Stimulated activated effector memory CD8-positive, alpha-beta T cell treated with anti-CD3 and anti-CD28 coated beads, Interleukin-12 subunit alpha, Interleukin-12 subunit beta, amount 100 ng/mL, for 72 hours (primary cell): ENCODE data around the gene LRRFIP1.

ENCODE experiments used
- ATAC-seq: fragments of 150-1000 bp; cut with Tn5 transposase; 2 replicates; pipeline ENCODE4 v1.10.0; 2021
- DNase-seq, 2 donors: peaks; one replicate each; pipeline ENCODE4 v3.0.0; 2021 to 2022; ENCODE audit warnings: low spot score in 2 of 2
- H3K27ac Mint-ChIP-seq: one replicate; pipeline ENCODE4 v1.8.0; 2022; ENCODE audit warnings: mild to moderate bottlenecking, mixed read lengths
- H3K36me3 Mint-ChIP-seq: one replicate; pipeline ENCODE4 v1.8.0; 2022; ENCODE audit warnings: mild to moderate bottlenecking, mixed read lengths
- H3K4me1 Mint-ChIP-seq: one replicate; pipeline ENCODE4 v1.8.0; 2022; ENCODE audit warnings: mixed read lengths
- H3K4me3 Mint-ChIP-seq: one replicate; pipeline ENCODE4 v1.8.0; 2022; ENCODE audit warnings: mild to moderate bottlenecking, mixed read lengths
- H3K9me3 Mint-ChIP-seq: one replicate; pipeline ENCODE4 v1.8.0; 2022; ENCODE audit warnings: mixed read lengths

The LRRFIP1 gene

DNA sequence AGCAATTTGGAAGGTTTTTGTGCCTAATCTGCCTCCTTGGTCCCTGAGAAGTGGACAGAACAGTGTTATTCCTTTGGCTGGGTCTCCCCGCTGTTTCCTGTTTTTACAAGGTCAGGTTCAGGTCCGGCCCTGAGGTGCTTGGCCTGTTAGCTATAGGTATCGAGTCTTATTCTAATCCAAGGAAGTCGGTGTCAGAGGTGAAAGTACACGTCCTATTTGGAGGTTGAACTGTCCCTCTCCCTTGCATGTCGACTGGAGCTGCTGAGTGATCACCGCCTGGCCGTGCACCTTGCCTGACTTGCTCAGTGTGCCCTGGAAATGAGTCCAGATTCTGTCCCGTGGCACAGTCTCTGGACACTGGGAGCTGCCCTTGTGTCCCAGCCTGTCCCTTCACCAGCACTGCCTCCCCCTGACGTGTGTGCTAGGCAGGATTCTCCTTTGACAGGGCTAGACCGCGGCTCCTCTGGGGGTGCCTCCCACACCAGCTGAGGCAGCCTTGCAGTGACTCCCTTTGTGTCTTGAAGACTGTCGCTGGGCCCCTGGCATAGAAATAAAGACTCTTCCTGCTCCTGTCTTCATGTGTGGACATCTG lies 105.5 kb downstream of the LRRFIP1 start:
- H3K9me3 Mint-ChIP-seq, result no peaks in the 10 kb centered on the region
- ATAC-seq (peak; percentile 50), DNase-seq (no peak)
- peaks cover 72% of the 10 kb centered on the region for H3K4me1 Mint-ChIP-seq
- H3K27ac Mint-ChIP-seq, result peak overlapping the region; percentile 89
- H3K36me3 Mint-ChIP-seq, result peaks cover 79% of the 10 kb centered on the region
- H3K4me3 Mint-ChIP-seq, result peak overlapping the region; percentile 75

- Mint-ChIP-seq H3K4me1 (peaks cover 72% of the 10 kb centered on the region), H3K4me3 (peak overlapping the region; percentile 75), H3K9me3 (no peaks in the 10 kb centered on the region), H3K27ac (peak overlapping the region; percentile 89), H3K36me3 (peaks cover 79% of the 10 kb centered on the region)
- DNase-seq (no peak), ATAC-seq (no peak)
Measured at GRCh38 chr2:237733677-237734300, 106.4 kb downstream of the LRRFIP1 start.

DNA sequence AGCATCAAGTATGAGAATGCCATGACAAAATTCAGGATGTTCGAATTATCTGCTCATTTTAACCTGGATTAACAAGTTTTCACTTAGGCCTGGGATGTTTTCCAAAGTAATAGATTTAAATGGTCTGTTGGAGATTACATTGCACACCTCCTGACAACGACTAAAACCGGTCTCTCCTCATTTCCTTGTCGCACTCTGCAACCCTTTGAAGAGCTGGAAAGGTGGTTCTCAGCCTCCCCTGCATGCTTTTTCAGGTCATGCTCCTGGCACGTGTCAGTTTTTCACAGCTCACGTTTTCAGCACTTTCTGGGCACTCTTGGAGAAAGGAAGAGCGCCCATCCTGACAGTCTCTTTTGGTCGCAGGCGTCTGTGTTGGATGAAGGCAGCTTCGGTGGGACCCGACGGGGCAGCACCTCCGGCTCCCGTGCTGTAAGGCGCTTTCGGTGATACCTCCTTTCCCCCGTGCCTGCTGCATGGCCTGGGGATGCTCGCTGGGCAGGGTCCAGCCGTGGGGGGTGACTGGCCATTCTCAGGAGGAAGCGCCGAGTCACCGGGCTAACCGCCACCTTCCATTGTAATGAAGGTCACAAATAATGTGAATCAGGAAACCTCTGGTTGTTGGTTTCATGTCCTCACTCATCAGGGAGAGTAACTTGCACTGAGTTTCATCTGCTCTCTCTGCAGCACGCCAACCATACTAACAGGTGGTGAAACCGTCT lies 107.7 kb downstream of the LRRFIP1 start:
- Mint-ChIP-seq H3K4me3 (no peak overlapping the region), H3K27ac (no peak overlapping the region), H3K9me3 (no peaks in the 10 kb centered on the region), H3K4me1 (peaks cover 72% of the 10 kb centered on the region), H3K36me3 (peaks cover 79% of the 10 kb centered on the region)
- DNase-seq (no peak), ATAC-seq (no peak)

GRCh38 chr2:237735798-237736197 lies 108.4 kb downstream of the LRRFIP1 start:
- DNase-seq, result no peak
- Mint-ChIP-seq H3K4me3 (no peak overlapping the region), H3K36me3 (peaks cover 85% of the 10 kb centered on the region), H3K9me3 (no peaks in the 10 kb centered on the region), H3K4me1 (peaks cover 67% of the 10 kb centered on the region), H3K27ac (no peak overlapping the region)
- no peak for ATAC-seq

DNA sequence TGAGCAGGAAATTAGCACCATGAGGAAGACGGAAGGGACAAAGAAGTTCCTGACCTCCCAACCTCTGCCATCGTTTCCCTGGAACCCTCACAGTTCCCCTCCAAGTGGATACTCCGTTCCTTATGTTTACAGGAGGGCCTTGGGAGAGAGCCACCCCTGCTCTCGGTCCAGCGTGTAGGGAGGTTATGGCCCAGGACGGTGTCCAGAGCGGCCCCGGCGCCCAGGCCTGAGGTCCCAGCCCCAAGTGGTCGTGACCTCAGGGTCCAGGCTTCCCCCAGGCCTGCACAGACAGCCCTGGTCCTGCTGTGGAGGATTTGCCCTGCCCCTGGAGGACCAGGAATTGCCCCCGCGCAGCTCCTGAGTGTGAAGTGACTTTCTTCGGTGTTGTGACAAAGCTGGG lies 109.4 kb downstream of the LRRFIP1 start:
- DNase-seq, result no peak
- Mint-ChIP-seq H3K36me3 (peaks cover 90% of the 10 kb centered on the region), H3K9me3 (no peaks in the 10 kb centered on the region), H3K4me3 (no peak overlapping the region), H3K27ac (peak overlapping the region; percentile 83), H3K4me1 (peaks cover 64% of the 10 kb centered on the region)
- ATAC-seq, result no peak

GRCh38 chr2:237737196-237737865 lies 109.9 kb downstream of the LRRFIP1 start:
- peaks cover 64% of the 10 kb centered on the region for H3K4me1 Mint-ChIP-seq

GRCh38 chr2:237738255-237738654 lies 110.9 kb downstream of the LRRFIP1 start:
- ATAC-seq, result no peak
- peaks cover 65% of the 10 kb centered on the region for H3K4me1 Mint-ChIP-seq
- DNase-seq, result no peak
- no peaks in the 10 kb centered on the region for H3K9me3 Mint-ChIP-seq
- peaks cover 98% of the 10 kb centered on the region for H3K36me3 Mint-ChIP-seq
- peak overlapping the region; percentile 83 for H3K27ac Mint-ChIP-seq
- H3K4me3 Mint-ChIP-seq, result no peak overlapping the region

More at GRCh38 chr2:237737196-237737865, 109.9 kb downstream of the LRRFIP1 start:
- no peak for DNase-seq
- Mint-ChIP-seq H3K4me3 (no peak overlapping the region), H3K9me3 (no peaks in the 10 kb centered on the region), H3K27ac (peak overlapping the region; percentile 83), H3K36me3 (peaks cover 95% of the 10 kb centered on the region)
- no peak for ATAC-seq

DNA sequence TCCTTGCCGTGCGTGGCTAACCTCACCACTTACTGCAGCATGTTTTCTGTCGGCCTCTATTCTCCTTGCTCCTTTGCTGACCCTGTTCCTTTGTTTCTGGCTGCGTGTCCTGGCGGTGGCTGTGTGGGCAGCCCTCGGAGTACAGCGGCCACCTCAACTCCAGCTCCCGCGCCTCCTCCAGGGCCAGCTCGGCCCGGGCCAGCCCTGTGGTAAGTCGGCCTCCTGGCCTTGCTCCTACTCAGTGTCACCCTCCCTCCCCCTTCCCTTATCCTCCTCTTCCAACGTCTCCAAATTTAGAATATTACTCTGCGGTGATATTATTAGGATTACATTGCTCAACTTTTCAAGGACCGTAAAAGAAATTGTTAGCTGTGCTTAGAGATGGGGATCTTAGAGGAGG lies 111.7 kb downstream of the LRRFIP1 start:
- H3K9me3 Mint-ChIP-seq, result no peaks in the 10 kb centered on the region
- no peak overlapping the region for H3K4me3 Mint-ChIP-seq
- H3K36me3 Mint-ChIP-seq, result peaks cover 98% of the 10 kb centered on the region
- ATAC-seq, result no peak
- DNase-seq, result no peak
- peak overlapping the region; percentile 32 for H3K27ac Mint-ChIP-seq
- peaks cover 65% of the 10 kb centered on the region for H3K4me1 Mint-ChIP-seq

DNA sequence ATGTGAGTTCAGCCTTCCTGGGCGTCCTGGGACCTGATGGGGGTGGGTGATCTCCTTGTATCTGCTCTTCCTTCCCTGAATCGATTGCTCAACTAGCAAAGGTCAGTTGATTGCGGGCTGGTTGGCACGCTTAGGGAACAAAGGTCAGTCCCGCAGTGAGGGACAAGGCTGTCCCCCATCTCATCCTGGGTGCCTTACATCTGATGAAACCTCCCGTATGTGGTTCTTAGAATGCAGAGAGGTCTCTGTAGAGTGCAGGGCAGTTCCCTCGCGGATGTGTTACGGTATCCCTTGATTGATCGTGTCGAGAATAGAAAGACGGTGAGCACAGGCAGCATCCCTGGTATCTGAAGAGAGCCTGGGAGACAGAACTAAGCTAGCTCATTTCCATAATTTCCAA lies 114.8 kb downstream of the LRRFIP1 start:
- peaks cover 59% of the 10 kb centered on the region for H3K4me1 Mint-ChIP-seq
- H3K36me3 Mint-ChIP-seq, result peaks cover 95% of the 10 kb centered on the region
- H3K9me3 Mint-ChIP-seq, result no peaks in the 10 kb centered on the region
- H3K27ac Mint-ChIP-seq, result peak overlapping the region; percentile 91
- DNase-seq (no peak), ATAC-seq (no peak)
- no peak overlapping the region for H3K4me3 Mint-ChIP-seq

DNA sequence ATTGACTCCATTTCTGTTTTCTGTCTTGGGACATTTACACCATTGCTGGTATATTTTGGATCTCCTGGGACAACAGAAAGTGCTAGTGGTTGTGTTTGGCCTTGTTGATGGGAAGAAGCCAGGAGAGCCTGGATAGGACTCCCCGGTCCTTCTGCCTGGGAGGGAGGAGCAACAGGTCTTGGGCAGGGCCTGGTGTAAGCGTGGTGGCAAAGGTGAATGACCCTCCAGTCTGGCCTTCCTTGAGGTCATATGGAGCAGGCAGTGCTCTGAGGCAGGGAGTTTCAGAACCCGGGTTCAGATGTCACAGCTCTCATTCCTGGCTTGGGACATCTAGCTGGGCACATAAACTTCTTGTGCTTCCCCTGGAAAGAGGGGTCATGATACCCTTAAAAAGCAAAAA lies 115.2 kb downstream of the LRRFIP1 start:
- no peak overlapping the region for H3K4me3 Mint-ChIP-seq
- H3K36me3 Mint-ChIP-seq, result peaks cover 95% of the 10 kb centered on the region
- no peak for ATAC-seq
- peaks cover 59% of the 10 kb centered on the region for H3K4me1 Mint-ChIP-seq
- no peak for DNase-seq
- H3K9me3 Mint-ChIP-seq, result no peaks in the 10 kb centered on the region
- H3K27ac Mint-ChIP-seq, result peak overlapping the region; percentile 91

- Mint-ChIP-seq H3K27ac (peak overlapping the region; percentile 91), H3K4me1 (peaks cover 55% of the 10 kb centered on the region), H3K36me3 (peaks cover 95% of the 10 kb centered on the region), H3K9me3 (no peaks in the 10 kb centered on the region), H3K4me3 (no peak overlapping the region)
- ATAC-seq (no peak), DNase-seq (no peak)
Measured at GRCh38 chr2:237743024-237743423, 115.6 kb downstream of the LRRFIP1 start.

DNA sequence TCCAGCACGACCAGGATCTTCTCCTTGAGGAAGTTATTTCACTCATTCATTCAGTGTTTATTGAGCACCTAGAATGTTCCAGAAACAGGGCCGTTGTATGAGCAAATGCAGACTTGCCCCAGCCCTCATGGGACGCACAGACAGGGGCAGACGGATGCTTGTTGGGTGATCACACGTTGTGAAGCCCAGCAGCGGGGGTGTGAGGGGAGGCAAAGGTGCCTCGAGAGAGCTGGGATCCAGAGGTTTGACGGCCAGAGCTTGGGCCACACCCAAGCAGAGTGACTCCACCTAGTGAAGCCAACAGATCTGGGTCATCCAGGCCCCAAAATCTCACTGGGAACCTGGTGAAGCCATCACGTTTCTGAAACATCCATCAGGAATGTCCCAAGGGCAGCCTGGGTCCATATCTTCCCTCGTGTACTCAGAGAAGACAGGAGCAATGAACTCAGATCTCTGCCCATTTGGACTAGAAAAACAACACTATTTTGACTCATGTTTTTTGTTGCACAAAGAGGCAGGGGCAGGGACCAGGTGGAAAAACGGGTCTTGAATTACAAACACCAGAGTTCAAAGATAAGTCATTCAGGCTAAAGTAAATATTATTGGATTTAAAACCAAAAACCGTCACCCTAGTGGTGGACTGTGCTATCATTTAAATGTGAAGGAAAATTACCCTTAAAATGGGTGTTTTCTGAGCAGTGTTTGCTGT lies 116.3 kb downstream of the LRRFIP1 start:
- DNase-seq (no peak), ATAC-seq (peak; percentile 31)
- Mint-ChIP-seq H3K4me3 (no peak overlapping the region), H3K4me1 (peaks cover 51% of the 10 kb centered on the region), H3K36me3 (peaks cover 95% of the 10 kb centered on the region), H3K27ac (peak overlapping the region; percentile 91), H3K9me3 (no peaks in the 10 kb centered on the region)

- ATAC-seq (no peak), DNase-seq (no peak)
- Mint-ChIP-seq H3K27ac (peak overlapping the region; percentile 91), H3K36me3 (peaks cover 95% of the 10 kb centered on the region), H3K9me3 (no peaks in the 10 kb centered on the region), H3K4me3 (no peak overlapping the region), H3K4me1 (peaks cover 46% of the 10 kb centered on the region)
Measured at GRCh38 chr2:237744270-237744612, 116.9 kb downstream of the LRRFIP1 start.

GRCh38 chr2:237744613-237745249 lies 117.3 kb downstream of the LRRFIP1 start:
- peaks cover 95% of the 10 kb centered on the region for H3K36me3 Mint-ChIP-seq
- peak overlapping the region; percentile 81 for H3K27ac Mint-ChIP-seq
- peak; percentile 83 for ATAC-seq
- peak; percentile 76 to 87 for DNase-seq
- H3K4me3 Mint-ChIP-seq, result no peak overlapping the region
- no peaks in the 10 kb centered on the region for H3K9me3 Mint-ChIP-seq
- peaks cover 47% of the 10 kb centered on the region for H3K4me1 Mint-ChIP-seq

GRCh38 chr2:237745250-237745613 lies 117.8 kb downstream of the LRRFIP1 start:
- DNase-seq (no peak), ATAC-seq (no peak)
- no peak overlapping the region for H3K4me3 Mint-ChIP-seq
- peaks cover 95% of the 10 kb centered on the region for H3K36me3 Mint-ChIP-seq
- H3K27ac Mint-ChIP-seq, result peak overlapping the region; percentile 81
- H3K4me1 Mint-ChIP-seq, result peaks cover 46% of the 10 kb centered on the region
- no peaks in the 10 kb centered on the region for H3K9me3 Mint-ChIP-seq
